ELF-1 (cell line): ENCODE results near the gene INTS4.
A peak's percentile ranks its signal among the peaks of the same experiment; 100 is the strongest.
"Not testable (repeated sequence)": the region's sequence is repeated elsewhere in the genome, so short reads cannot be mapped to it uniquely, and the experiment has no call there.

ENCODE experiments used
- DNase-seq: peaks from one replicate; pipeline ENCODE4 v3.0.0-alpha.2; 2016; ENCODE audit warnings: low read depth, low spot score

The INTS4 gene

DNA sequence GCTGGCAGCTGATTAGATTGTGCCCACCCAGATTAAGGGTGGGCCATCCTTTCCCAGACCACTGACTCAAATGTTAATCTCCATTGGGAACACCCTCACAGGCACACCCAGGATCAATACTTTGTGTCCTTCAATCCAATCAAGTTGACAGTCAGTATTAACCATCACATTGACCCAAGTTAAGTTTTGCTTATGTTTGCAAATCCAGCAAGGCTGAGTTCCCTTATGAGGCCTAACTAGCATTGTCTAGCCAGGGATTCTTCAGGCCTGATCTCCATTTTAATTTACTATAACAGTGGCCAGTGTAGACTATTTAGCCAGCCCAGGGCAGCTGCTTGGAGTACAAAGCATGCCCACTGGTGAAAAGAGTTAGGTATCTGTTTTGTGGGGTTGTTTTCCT is 30.9 kb upstream of the INTS4 start:
- no peak for DNase-seq

DNA sequence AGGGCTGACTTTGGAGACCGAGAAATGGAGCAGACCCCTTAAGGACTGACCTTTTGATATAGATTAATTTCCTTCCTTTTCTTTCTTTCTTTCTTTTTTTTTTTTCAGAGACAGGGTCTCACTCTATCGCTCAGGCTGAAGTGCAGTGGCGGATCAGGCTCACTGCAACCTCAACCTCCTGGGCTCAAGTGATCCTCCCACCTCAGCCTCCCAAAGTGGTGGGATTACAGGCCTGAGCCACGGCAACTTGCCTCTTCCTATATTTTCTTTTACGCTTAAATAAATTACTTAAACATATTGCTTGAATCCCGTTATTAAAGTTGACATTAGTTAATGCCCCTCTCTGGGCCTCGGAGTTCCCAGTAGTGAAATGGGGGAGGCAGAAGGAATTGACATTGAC is 29.0 kb upstream of the INTS4 start:
- DNase-seq = no peak

DNA sequence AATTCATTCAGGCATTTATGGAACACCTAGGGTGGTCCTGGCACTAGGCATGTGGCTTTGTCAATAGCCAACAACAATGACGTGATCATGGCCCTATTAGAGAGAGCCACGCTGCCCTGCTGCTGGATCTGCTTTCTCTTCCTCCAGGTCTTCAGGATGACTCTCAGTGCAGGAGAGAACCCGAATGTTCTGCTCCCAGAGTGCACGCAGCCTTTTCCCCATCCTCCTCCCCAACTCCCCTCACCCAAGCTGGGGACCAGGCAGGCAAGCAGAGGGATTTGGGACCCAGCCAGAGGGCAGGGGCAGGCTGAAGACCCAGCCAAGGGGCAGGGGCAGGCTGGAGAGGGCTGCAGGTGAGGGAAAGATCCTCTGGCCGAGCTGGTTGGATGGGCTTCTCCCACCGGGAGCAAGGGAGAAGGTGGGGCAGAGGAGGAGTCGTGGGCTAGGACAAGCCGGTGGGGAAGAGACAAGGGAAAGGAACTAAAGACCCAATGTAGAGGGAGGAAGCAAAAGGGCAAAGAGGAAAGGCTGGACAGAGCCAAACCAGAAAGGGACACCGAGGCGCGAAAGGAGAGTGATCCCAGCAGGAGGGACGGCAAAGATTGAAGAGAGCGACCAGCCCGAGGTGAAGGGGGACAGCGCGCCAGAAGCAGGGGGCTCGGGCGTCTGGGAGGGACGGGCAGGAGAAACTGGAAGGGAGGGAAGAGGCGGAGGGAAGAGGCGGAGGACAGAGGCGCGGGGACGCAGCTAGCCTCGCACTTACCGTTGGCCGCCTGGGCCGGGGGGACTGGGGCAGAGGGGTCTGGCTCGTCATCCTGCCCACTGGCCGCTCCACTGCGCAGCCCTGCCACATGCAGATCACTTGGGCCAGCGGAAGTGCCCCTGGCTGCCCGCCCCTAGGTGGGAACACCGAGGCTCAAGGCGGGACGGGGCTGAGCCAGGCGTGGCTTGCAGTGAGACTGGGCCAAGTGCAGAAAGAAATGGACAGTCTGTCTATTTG is 28.2 kb upstream of the INTS4 start, which contains the start of gene KCTD14:
TSS of gene KCTD14 (minus strand) at position 880 of the 1,000 bp plus-strand sequence. CDS start at position 853, 27 bp downstream.
- DNase-seq = peak; percentile 78

DNA sequence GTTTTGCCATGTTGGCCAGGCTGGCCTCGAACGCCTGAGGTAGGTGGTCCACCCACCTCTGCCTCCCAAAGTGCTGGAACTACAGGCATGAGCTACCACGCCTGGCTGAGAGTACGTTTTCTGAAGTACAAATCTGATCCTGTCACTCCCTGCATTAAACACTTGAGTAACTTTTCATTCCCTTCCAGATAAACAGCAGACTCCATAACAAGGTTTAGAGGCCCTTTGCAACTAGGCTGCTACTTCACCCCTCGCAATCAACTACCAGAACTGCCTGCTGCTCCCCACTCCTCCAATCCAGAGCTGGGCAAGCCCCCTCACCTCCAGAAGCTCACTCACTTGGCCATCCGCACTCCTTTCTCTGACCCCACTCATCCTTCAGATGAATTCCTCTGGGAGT is 27.1 kb upstream of the INTS4 start:
- DNase-seq = no peak

DNA sequence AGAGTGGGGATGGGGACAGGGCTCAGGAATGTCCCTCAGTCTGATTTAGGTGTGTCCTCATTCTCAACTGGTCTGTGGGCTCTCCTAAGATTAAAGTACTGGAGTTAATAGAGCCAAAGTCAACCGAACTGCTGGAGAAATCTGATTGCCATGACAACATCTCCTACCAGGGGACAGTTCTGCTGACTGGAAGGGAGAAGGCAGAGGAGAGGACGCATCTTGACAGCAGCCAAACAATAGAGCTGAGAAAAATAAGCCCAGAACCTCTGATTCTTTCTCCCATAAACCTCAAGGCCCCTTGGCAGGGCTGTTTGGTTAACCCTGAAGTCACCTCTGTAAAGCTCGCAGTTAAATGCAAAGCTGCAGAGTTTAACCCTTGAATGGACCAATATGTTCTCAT is 25.8 kb upstream of the INTS4 start:
- DNase-seq = no peak

DNA sequence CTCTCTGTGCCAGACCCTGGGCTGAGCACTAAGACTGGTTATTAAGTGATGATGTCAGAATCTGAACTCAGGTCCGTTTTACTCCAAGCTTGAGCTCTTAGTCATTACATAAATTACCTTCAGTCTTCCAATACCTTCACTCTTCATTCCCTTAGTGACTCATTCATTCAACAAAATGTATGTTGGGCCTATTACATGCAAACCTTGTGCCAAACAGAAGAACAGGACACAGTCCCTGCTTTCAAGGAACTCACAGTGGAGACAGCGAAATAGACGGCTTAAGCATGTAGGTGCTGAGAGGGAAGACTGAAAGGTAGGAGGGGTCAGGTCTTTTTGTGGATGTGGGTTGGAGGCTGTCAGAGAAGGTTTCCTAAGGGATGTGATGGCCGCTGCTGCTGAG is 25.3 kb upstream of the INTS4 start:
- no peak for DNase-seq

DNA sequence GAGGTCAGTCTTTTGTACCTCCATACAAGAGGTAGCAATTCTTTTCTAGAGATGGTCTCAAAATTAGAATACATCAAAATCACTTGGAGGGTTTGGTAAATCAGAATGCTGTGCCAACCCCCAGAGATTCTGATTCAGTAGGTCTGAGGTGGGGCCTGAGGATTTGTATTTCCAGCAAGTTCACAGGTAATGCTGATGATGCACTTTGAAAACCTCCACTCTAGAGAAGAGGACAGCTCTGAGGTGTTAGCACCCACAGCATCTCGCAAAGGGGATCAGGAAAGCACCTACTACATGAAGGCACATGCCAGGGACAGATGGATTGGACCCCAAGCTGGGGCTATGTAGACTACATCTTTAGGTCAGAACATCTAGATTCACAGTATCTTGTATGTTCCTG is 21.4 kb upstream of the INTS4 start:
- DNase-seq = no peak

DNA sequence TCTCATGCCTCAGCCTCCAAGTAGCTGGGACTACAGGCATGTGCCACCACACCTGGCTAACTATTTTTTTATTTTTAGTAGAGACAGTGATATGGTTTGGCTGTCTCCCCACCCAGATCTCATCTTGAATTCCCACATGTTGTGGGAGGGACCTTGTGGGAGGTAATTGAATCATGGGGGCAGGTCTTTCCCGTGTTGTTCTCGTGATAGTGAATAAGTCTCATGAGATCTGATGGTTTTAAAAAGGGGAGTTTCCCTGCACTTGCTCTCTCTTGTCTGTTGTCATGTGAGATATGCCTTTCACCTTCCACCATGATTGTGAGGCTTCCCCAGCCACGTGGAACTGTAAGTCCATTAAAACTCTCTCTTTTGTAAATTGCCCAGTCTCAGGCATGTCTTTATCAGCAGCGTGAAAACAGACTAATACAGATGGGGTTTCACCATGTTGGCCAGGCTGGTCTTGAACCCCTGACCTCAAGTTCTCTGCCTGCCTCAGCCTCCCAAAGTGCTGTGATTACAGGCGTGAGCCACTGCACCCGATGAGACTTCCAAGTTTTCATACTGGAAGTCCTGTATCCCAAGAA is 20.6 kb upstream of the INTS4 start:
- not testable (repeated sequence) for DNase-seq

DNA sequence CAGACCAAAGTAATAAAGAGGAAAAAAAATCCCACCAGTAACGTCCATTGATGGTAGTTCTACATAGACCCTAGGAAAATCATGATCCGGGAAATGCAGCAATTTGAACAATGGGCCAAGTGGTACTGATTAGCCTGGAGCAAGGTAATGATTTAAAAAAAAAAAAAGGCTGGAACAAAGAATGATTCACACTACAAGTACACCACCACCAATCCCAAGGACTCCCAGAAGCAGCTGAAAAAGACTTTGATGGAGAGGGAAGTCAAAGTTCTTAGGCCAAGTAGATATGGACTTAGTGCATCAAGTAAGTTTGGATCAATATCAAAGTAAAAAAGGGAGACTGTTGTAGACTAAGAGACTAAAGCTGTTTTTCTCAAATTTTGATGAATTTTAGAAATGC is 16.8 kb upstream of the INTS4 start:
- no peak for DNase-seq

DNA sequence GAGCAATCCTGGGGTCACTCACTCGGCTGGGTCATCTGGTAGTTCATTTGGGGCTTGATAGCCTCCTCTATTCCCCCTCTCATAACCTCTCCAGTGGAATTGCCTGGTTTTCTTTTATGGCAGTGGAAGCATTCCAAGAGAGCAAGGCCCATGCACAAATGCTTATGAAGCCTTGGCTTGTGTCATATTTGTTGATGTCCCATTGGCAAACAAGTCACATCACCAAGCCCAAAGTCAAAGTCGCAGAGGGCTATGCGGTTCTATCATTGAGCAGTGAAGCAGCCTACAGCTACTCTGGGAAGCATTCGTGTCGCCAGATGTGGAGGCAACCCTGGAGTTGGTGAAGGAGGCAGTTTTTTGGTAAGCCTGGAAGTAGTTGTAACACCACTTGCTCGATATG is 16.3 kb upstream of the INTS4 start:
- DNase-seq = no peak

DNA sequence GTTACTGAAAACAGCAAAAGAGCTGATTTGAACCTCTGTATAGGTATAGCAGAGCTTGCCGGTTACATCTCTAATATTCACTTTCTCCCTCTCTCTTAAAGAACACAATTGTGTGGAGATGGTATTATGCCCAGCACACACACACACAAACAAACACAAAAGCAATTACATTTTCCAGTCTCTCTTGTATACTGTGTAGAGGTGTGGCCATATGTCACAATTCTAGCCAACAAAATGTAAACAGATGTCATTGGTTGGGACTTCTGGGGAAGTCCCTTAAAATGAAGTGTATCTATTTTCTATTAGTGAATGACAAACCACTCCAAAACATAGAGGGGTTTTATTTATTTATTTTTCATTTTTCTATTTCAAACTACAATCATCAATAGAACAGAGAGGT is 15.8 kb upstream of the INTS4 start:
- DNase-seq = no peak

DNA sequence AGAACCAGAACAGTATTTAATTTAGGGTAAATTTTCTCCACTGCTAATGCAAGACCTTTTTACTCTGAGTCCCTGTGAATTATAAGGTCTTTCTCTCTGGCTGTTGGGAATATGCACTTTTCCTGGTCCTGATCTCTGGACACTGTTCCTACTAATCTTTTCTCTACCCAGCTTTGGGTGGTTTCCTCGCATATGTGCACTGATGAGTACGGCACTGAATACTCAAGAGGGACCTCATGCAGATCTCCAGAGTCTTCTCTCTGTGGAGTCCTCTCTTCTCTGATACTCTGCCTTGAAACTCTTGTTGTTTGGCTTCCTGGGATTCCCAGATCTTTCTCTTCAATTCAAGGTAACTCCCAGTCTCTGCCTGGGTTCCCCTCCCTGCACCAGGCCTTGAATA is 14.6 kb upstream of the INTS4 start:
- no peak for DNase-seq

DNA sequence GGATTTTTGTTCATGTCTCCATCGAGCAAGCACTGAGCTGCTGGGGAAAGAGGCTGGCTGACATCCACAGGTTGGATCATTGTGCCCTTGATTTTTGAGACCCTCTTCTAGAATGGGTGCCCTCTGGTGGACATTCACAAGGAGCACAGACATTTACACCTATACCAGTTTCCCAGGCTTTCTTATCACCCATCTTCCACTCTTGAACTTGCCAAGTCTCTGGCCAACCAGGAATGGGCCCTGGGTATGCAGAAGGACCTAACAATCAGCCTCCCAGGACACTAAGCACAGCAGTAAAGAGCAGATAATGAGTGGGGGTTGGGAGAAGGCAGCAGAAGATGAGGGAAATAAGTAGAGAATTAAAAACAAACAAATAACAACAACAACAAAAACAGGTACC is 5.7 kb upstream of the INTS4 start:
- DNase-seq = peak; percentile 60

DNA sequence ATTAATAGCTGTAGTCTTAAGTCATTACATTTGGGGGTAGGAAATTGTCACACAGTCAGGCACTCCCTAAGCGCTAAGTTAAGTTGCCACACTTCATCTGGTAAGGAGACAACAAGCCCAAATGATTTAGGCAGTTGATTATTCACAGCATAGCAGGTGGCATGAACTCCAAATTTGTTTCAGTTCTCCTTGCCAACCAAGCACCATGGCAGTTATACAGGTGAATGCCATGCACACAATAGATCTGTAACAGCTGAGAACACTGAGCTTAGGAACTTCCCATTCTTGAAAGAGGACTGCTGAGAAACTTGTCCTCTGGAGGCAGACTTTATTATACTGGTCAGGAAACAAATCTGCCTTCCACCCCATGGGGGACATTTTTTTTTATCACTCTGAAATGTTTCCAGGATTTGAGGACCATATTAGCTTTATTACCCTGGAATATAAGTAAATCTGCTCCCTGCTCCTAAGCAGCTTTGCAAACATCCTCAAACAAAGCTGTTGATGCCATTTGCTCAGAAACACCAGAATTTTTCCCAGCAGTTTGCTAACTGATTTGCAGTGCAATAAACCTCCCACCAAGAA is 5.1 kb upstream of the INTS4 start:
- DNase-seq = no peak

DNA sequence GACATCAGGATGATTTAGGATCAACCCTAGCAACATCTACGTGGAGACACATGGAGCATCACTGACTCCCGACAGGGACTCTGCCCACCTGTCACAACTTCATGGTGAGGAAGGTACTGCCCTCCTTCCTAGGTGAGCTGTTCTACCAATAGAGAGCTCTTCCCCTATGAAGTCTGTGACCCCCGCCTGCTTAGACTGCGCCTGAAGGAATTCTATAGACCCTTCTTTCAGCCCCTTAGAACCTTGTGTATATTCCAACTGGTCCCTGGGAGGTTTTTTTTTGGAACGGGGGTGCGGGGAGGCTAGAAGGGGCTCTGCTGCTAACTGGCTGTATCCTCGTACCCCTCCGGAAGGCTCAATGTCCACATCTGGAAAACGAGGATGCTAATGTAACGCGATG is 566 bp downstream of the INTS4 start:
- peak; percentile 21 for DNase-seq

DNA sequence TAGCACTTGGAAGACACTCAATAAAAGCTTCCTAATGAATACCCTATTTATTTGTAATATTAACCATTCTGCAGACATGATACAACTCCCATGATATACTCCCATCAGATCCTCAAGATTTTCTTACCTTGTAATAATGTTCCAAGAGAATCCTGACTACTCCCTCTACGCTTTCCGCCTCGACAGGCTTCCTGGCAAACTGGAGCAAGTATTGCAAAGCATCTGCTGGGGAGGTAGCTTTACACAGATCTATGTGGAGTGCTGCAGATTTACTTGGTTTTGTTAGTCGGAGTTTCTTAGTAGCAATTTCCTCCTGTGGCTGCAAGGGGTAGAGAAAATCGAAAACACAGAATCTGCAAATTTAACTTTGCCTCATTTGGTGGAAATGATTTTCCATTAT is 3.5 kb downstream of the INTS4 start:
- DNase-seq = no peak

DNA sequence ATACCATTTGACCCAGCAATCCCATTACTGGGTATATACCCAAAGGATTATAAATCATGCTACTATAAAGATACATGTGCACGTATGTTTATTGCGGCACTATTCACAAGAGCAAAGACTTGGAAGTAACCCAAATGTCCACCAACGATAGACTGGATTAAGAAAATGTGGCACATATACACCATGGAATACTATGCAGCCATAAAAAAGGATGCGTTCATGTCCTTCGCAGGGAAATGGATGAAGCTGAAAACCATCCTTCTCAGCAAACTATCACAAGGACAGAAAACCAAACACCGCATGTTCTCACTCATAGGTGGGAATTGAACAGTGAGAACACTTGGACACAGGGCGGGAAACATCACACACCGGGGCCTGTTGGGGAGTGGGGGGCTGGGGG is 8.0 kb downstream of the INTS4 start:
- not testable (repeated sequence) for DNase-seq

DNA sequence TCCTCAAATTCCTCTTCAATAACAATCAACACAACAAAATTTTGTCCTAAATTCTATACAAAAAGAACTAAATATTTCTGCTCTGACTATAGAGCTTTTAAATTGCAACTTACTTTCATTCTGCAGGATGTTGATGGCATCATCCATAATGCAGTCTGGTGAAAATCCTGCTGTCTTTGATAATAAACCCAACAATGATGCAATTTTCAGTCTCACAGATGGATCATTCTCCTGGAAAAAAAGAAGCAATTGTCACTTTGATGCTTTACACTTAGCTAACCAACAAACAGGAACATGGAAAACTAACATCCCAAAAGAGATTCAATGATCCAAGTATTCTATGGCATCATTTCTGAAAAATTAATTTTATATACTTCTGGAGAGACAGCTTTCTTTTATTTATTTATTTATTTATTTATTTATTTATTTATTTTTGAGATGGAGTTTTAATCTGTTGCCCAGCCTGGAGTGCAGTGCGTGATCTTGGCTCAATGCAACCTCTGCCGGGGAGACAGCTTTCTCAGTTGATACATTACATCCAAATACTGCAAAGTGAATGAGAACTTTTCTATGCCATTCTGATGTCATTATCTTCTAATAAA is 13.0 kb downstream of the INTS4 start:
- no peak for DNase-seq

DNA sequence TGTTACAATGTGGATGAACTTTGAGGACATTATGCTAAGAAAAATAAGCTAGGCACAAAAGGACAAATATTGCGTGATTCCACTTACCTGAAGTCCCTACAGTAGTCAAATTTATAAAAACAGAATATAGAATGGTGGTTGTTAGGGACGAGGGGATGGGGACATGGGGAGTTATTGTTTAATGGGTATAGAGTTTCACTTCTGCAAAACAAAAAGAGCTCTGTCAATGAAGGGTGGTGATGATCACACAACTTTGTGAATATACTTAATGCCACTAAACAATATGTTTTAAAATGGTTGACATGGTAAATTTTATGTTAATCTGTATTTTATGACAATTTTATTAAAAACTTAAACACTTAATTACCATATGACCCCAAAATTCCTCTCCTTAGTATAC is 26.1 kb downstream of the INTS4 start:
- no peak for DNase-seq

DNA sequence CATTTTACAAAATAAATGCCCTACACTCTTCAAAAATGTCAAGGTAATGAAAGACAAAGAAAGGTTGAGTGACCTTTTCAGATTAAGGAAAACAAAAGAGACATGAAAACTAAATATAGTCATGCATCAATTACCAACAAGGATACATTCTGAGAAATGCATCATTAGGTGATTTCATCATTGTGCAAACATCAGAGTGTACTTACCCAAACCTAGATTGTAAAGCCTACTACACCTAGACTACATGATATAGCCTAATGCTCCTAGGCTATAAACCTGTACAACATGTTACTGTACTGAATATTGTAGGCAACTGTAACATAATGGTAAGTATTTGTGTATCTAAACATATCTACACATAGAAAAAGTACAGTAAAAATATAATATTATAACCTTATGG is 26.7 kb downstream of the INTS4 start:
- no peak for DNase-seq

DNA sequence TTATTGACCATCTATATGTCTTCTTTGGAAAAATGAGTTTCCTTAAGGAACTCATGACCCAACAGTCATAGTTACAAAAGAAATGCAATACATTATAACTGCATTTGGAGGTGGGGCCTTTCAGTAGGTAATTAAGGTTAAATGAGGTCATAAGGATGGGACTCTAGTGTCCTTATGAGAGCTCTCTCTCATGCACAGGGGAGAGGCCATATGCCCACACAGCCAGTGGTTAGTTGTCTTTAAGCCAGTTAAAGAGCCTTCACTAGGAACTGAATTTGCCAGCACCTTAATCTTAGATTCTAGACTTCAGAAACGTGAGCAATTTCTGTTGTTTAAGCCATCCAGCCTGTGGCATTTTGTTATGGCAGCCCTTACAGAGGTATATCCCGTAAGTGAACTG is 27.3 kb downstream of the INTS4 start:
- no peak for DNase-seq

DNA sequence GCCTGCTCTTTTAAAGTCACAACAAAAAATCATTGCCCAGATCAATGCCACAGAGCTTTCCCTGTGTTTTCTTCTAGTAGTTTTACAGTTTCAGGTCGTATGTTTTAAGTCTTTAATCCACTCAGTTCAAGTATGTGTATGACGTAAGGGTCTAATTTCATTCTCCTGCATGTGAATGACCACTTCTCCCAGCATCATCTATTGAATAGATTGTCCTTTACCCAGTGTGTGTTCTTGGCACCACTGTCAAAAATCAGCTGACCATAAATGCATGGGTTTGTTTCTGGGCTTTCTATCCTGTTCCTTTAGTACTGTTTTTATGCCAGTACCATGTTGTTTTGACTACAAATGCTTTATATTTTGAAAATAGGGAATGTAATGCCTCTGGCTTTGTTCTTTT is 28.1 kb downstream of the INTS4 start:
- no peak for DNase-seq
